Fibroblast of villous mesenchyme (primary cell): Measurements from ENCODE around the gene ELFN1. TPM values are rescaled to one million over a fixed set of nuclear protein-coding genes. Genes with fewer than 3 reads are reported as not detected.

ENCODE experiments used
- DNase-seq: peaks from one replicate; pipeline ENCODE4 v3.0.0-alpha.2; 2010; ENCODE audit warnings: low read depth
- H3K4me3 ChIP-seq: 2 replicates; pipeline ENCODE4 v1.5.1; 2011; ENCODE audit warnings: low read depth, mild to moderate bottlenecking, low read length
- total RNA-seq: library from RNA; depleted of rRNA; stranded (reverse); fragments of >200 nt; gene quantifications from 2 replicates; pipeline ENCODE4 v1.2.3, GENCODE V29; 2012
- TF ChIP-seq, protein P1 (sequence below): IDR thresholded peaks from 2 replicates; pipeline ENCODE4 v1.5.1; 2012; ENCODE audit warnings: low read depth, mild to moderate bottlenecking, low read length; ENCODE audit not compliant: insufficient read depth

ELFN1 gene
- total RNA-seq, 1 donor: 0.86 TPM

DNA sequence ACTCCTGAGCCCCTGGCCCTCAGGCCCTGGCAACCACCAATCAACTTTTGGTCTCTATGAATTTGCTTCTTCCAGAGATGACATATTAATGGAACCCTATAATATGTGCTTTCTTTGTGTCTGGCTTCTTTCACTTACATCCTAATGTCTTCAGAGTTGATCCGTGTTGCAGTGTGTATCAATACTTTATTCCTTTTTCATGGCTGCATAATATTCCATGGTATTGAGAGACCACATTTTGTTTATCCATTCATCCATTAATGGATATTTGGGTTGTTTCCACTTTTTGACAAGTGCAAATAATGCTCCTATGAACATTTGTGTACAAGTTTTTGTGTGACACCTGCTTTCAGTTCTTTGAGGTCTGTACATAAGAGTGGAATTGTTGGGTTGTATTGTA, 43.3 kb upstream of the ELFN1 start:
- H3K4me3 ChIP-seq: no peak overlapping the region
- no peak for DNase-seq
- TF ChIP-seq, protein P1, sequence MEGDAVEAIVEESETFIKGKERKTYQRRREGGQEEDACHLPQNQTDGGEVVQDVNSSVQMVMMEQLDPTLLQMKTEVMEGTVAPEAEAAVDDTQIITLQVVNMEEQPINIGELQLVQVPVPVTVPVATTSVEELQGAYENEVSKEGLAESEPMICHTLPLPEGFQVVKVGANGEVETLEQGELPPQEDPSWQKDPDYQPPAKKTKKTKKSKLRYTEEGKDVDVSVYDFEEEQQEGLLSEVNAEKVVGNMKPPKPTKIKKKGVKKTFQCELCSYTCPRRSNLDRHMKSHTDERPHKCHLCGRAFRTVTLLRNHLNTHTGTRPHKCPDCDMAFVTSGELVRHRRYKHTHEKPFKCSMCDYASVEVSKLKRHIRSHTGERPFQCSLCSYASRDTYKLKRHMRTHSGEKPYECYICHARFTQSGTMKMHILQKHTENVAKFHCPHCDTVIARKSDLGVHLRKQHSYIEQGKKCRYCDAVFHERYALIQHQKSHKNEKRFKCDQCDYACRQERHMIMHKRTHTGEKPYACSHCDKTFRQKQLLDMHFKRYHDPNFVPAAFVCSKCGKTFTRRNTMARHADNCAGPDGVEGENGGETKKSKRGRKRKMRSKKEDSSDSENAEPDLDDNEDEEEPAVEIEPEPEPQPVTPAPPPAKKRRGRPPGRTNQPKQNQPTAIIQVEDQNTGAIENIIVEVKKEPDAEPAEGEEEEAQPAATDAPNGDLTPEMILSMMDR: no peak

DNA sequence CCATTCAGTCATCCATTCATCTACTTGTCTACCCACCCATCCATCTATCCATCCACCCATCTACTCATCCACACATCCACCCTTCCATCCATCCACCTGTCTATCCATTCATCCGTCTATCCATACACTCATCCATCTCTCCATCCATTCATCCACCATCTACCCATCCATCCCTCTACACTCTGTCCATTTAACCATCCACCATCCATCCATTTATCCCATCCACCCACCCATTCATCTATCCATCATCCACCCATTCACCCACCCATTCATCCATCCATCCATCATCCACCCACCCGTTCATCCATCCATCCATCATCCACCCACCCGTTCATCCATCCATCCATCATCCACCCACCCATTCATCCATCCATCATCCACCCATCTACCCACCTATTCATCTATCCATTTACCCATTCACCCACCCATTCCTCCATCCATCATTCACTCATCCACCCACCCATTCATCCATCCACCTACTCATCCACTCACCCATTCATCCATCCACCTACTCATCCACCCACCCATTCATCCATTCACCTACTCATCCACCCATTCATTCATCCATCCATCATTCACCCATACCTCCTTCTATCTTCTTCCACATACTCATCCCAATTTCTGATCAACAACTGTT, 39.3 kb upstream of the ELFN1 start:
- DNase-seq: no peak
- TF ChIP-seq, protein P1: no peak
- no peak overlapping the region for H3K4me3 ChIP-seq

DNA sequence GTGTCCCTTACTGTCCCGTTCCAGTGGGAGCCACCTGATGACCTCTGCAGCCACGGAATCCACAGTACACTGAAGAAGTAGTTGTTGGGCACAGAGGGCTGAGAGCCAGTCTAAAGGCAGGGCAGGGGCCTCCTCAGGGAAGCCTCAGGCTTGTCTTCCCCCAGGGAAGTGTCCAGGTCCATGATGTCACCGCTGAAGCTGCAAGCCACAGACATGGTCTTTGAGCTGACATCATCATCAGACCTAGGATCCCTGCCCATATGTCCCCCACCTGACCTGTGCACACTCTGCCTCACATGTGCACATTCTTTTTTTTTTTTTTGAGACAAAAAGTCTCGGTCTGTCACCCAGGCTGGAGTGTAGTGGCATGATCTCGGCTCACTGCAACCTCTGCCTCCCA, 38.4 kb upstream of the ELFN1 start:
- no peak overlapping the region for H3K4me3 ChIP-seq
- no peak for DNase-seq
- TF ChIP-seq, protein P1: no peak

DNA sequence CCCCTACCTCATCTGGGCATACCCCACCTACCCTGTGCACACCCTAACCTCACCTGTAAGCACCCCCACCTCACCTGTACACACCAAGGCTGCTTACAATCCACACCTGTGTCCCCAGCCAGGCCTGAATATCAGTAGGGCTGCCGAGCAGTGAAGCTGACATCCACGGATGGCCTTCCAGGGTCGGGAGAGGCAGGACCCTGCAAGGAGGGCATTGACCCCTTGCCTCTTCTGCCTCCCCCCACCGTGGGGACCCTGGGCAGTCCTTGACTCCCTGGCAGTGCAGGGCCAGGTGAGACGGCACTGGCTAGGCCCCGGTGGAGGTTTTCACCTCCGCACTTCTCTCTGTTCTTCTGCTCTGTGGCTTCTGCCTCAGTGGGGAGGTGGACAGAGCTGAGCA, 37.6 kb upstream of the ELFN1 start:
- H3K4me3 ChIP-seq: no peak overlapping the region
- DNase-seq: no peak
- TF ChIP-seq, protein P1: no peak

DNA sequence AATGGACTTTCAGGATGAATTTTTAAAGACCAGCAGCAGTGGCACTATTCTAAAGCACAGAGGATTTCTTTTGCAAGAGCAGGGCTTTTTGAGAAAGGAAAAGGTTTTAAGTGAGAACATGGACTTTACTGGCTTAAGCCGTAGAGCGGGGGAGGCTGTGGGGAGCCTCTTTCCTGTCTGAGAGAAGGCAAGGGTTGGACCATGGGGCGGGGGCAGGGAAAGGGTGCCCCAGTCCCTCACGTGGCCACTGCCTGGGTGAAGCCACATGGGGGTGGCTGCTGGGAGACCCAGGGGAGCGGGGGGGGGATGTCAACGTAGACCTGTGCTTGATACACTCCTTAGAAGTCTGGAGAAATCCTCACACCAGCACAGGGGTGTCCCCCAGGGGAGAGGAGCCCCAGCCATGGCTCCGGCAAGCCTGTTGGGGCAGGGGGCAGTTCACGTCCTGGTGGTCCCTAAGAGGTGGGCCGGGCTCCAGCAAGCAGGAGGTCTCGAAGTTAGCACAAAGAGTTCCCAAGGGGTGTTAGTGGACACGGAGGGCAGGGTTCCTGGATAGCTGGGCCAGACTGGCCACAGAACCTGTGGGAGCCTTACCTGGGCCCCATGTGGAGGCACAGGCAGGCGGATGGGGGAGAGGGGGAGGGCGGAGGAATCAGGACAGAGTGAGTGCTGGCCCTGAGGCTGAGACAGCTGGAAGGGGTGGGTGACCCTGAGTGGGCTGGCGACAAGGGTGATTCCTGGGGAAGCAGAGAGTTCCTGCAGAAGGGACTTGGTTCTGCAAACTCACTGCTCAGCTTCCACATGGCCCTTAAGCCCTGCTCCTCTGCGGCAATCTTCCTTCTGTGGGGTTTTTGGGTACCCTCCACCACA, 36.9 kb upstream of the ELFN1 start:
- TF ChIP-seq, protein P1: no peak
- no peak overlapping the region for H3K4me3 ChIP-seq
- DNase-seq: no peak

DNA sequence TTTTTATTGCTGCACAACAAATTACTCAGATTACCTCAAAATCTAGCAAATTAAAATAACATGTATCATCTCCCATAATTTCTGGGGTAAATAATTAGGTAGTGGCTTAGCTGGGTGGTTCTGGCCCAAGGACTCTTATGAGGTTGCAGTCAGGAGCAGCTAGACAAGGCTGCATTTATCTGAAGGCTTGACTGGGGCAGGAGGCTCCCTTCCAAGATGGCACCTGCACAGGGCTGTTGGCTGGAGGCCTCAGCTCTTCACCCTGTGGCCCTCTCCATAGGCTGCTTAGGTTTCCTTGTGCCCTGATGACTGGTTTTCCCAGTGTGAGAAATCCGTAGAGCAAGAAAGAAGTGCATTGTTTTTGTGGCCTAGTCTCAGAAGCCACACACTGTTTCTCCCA, 34.7 kb upstream of the ELFN1 start:
- no peak overlapping the region for H3K4me3 ChIP-seq
- TF ChIP-seq, protein P1: no peak
- DNase-seq: no peak
